ENCODE results near the gene MACF1.

The MACF1 gene

GRCh38 chr1:39168301-39169080 lies 36.0 kb upstream of the MACF1 start:
- DNase-seq (ENCODE audit: insufficient read length) = no peak
- TF ChIP-seq TAF1 (IDR thresholded peaks at IDR 0.05; ENCODE audit: borderline replicate concordance, low read depth, low read length) (no peak), POLR2AphosphoS5 (IDR thresholded peaks at IDR 0.05; ENCODE audit: low read depth, low read length) (no peak), POLR2A (IDR thresholded peaks at IDR 0.05; ENCODE audit: low read depth, low read length) (no peak)
- no peak for FAIRE-seq

GRCh38 chr1:39170731-39171667 lies 33.5 kb upstream of the MACF1 start:
- TF ChIP-seq TAF1 (IDR thresholded peaks at IDR 0.05; ENCODE audit: borderline replicate concordance, low read depth, low read length) (no peak), POLR2A (IDR thresholded peaks at IDR 0.05; ENCODE audit: low read depth, low read length) (no peak)
- no peak for DNase-seq (ENCODE audit: insufficient read length)
- FAIRE-seq = no peak

GRCh38 chr1:39173119-39173994 lies 31.1 kb upstream of the MACF1 start:
- DNase-seq (ENCODE audit: insufficient read length) = no peak
- FAIRE-seq = no peak
- TF ChIP-seq TAF1 (IDR thresholded peaks at IDR 0.05; ENCODE audit: borderline replicate concordance, low read depth, low read length) (no peak), POLR2AphosphoS5 (IDR thresholded peaks at IDR 0.05; ENCODE audit: low read depth, low read length) (no peak), POLR2A (IDR thresholded peaks at IDR 0.05; ENCODE audit: low read depth, low read length) (no peak)

- DNase-seq (ENCODE audit: insufficient read length) (no peak), FAIRE-seq (no peak)
- TF ChIP-seq POLR2A (IDR thresholded peaks at IDR 0.05; ENCODE audit: low read depth, low read length) (no peak), POLR2AphosphoS5 (IDR thresholded peaks at IDR 0.05; ENCODE audit: low read depth, low read length) (no peak), TAF1 (IDR thresholded peaks at IDR 0.05; ENCODE audit: borderline replicate concordance, low read depth, low read length) (no peak)
Observed at GRCh38 chr1:39173995-39174380, 30.5 kb upstream of the MACF1 start.

GRCh38 chr1:39174390-39175081 lies 30.0 kb upstream of the MACF1 start:
- FAIRE-seq = no peak
- DNase-seq (ENCODE audit: insufficient read length) = no peak
- TF ChIP-seq TAF1 (IDR thresholded peaks at IDR 0.05; ENCODE audit: borderline replicate concordance, low read depth, low read length) = no peak
- TF ChIP-seq POLR2A (IDR thresholded peaks at IDR 0.05; ENCODE audit: low read depth, low read length) = no peak
- no peak for TF ChIP-seq POLR2AphosphoS5 (IDR thresholded peaks at IDR 0.05; ENCODE audit: low read depth, low read length)

GRCh38 chr1:39177706-39178105 lies 26.8 kb upstream of the MACF1 start:
- FAIRE-seq (no peak), DNase-seq (ENCODE audit: insufficient read length) (no peak)
- TF ChIP-seq TAF1 (IDR thresholded peaks at IDR 0.05; ENCODE audit: borderline replicate concordance, low read depth, low read length) (no peak), POLR2A (IDR thresholded peaks at IDR 0.05; ENCODE audit: low read depth, low read length) (no peak), POLR2AphosphoS5 (IDR thresholded peaks at IDR 0.05; ENCODE audit: low read depth, low read length) (no peak)

- FAIRE-seq (no peak), DNase-seq (ENCODE audit: insufficient read length) (no peak)
- no peak for TF ChIP-seq POLR2A (IDR thresholded peaks at IDR 0.05; ENCODE audit: low read depth, low read length)
- no peak for TF ChIP-seq TAF1 (IDR thresholded peaks at IDR 0.05; ENCODE audit: borderline replicate concordance, low read depth, low read length)
- no peak for TF ChIP-seq POLR2AphosphoS5 (IDR thresholded peaks at IDR 0.05; ENCODE audit: low read depth, low read length)
Observed at GRCh38 chr1:39178541-39179431, 25.7 kb upstream of the MACF1 start.

GRCh38 chr1:39181311-39181710 lies 23.2 kb upstream of the MACF1 start:
- FAIRE-seq = no peak
- DNase-seq (ENCODE audit: insufficient read length) = no peak
- no peak for TF ChIP-seq POLR2A (IDR thresholded peaks at IDR 0.05; ENCODE audit: low read depth, low read length)

- TF ChIP-seq POLR2A (IDR thresholded peaks at IDR 0.05; ENCODE audit: low read depth, low read length) (no peak), POLR2AphosphoS5 (IDR thresholded peaks at IDR 0.05; ENCODE audit: low read depth, low read length) (no peak)
- no peak for FAIRE-seq
- DNase-seq (ENCODE audit: insufficient read length) = no peak
Observed at GRCh38 chr1:39182804-39183203, 21.7 kb upstream of the MACF1 start.
